Limb (tissue), 2 donors: ENCODE measurements around the gene FMR1NB.

Source experiments
- DNase-seq, 2 donors: peaks; one replicate each; pipeline ENCODE4 v3.0.0-alpha.2; 2016; ENCODE audit errors: extremely low spot score in 2 of 2

Gene FMR1NB

DNA sequence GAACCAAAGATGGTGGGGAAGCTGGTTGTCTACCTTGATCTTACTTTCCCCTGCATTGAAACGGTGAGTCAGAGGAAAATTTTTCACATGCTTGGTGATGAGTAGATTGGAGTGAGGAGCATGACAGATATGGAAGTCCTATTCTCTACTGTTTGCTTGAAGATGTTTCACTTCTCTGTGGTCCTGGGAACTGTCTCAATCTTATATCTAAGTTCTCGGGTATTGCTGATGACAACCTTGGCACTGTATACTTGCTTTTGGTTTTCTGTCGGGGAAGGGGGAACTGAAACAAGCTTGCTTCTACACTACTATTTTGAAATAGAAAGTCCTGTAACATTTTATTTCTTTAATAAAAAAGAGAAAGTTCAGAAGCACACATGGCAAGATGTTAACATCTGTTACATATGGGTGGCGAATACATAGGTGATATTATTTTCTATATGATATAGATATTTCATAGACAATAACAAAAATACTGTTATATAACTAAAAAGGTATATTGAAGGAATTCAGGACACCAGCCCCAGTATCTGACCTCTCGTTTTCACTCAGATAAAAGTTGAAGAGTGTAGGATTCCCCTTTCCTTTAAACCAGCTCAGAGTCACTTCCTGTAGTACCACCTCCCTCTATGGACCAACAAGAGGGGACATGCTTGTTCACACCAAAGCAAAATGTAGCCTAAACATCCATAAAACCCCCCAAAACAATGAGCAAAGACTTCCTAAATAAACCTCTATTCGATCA, 88.8 kb downstream of the FMR1NB start:
- DNase-seq, result no peak

GRCh38 chrX:148070504-148070877, 89.4 kb downstream of the FMR1NB start:
- DNase-seq, result no peak
